ENCODE data around the gene C21orf91. TPM values are rescaled to one million over a fixed set of nuclear protein-coding genes. Genes with fewer than 3 reads are reported as not detected.

Gene C21orf91
- total RNA-seq, 2 experiments from 2014 or later, result 55.9 to 57.1 TPM

DNA sequence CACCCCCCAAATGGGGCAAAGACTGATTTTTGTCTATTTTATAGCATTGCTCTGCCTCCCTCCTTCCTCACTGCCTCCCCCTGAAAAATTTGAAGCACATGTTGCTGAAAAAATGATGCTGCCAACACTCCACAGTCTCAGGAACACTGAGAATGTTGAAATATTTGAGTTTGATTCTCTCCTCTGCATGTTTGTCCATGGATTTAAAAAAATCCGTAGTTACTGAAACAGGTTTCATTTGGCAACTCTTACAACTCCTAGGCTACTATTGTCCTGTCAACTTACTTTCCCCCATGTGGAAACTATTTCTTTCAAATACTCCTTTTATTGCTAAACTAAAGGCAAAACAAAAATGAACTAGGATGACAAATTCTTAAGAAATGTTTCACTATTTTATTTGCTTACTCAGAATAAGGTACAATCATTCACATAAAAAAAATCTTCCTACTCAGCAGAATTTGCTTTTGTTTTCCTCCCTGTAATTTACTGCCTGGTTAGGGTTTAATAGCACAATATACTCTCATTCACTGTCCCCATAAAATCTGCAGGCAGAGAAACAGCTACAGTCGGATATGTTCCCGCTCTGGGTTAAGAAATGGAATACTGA, 50.2 kb downstream of the C21orf91 start:
- peaks cover 16% of the 10 kb centered on the region for H3K36me3 Mint-ChIP-seq (ENCODE audit: low read depth)
- peaks cover 2% of the 10 kb centered on the region for H3K4me1 Mint-ChIP-seq
- no peak for DNase-seq
- CTCF ChIA-PET, result no interaction called here
- no peak overlapping the region for H3K4me3 Mint-ChIP-seq
- no peak overlapping the region for H3K27ac Mint-ChIP-seq
- H3K9me3 Mint-ChIP-seq, result peaks cover 16% of the 10 kb centered on the region
- POLR2A ChIA-PET, result no interaction called here
- no peaks in the 10 kb centered on the region for H3K27me3 Mint-ChIP-seq

DNA sequence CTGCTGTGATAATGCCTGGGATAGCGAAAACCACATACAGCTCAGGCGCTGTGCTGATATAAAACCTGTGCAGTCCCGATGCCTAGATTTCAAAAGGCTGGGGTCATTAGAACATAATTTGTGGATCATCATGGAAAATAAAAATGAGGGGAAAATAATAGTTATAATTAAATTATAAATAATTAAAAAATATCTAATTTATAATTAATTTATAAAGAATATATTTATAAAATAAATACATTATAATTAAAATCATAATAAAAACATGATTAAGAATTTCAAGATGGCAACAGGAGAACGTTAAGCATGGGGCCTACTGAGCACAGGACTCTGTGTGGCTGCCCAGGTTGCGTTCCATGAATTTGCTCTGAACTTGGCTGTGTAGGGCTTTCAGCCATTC, 53.9 kb downstream of the C21orf91 start:
- ChIA-PET POLR2A (no interaction called here), CTCF (no interaction called here)
- no peaks in the 10 kb centered on the region for H3K27me3 Mint-ChIP-seq
- no peak for DNase-seq
- H3K36me3 Mint-ChIP-seq (ENCODE audit: low read depth), result no peaks in the 10 kb centered on the region
- H3K27ac Mint-ChIP-seq, result no peak overlapping the region
- peaks cover 3% of the 10 kb centered on the region for H3K9me3 Mint-ChIP-seq
- no peaks in the 10 kb centered on the region for H3K4me1 Mint-ChIP-seq
- H3K4me3 Mint-ChIP-seq, result no peak overlapping the region

DNA sequence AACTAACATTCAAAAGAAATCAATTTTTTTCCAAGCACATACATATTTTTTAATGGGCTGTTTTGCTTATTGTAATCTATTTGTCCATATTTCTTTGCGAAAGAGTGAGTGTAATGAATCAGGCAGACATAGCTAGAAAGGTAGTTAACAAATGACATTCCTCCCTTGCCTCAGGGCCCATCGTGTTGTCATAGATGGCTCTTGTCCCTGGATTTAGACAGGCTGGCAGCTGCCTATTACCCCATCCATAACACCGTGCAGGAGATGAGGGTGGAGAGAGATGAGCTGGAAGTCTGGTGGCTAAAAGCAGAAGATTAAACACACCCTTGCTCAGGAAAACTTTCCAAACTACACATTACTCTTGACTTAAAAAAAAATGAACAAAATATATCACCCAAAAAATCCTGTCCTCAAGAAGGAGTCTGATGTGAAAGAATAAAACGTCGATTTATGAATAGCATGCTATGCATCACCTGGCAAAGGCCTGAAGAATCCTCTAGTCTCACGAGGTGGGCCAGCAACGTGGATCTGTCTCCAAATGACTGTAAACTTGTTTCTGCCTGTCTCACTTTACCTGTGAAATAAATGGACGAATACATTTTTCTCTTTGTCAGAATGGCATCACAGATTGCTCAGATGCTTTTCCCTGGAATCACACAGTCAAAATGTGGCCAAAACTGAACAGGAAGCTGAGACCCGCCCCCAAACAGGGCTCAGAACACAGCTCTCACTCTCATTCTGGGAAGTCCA, 55.7 kb downstream of the C21orf91 start:
- ChIA-PET CTCF (interaction anchor here (0.7 kb wide), 1 partner anchor 13 kb away, joined by 3 read pairs; no protein-coding TSS in a partner anchor), POLR2A (no interaction called here)
- Mint-ChIP-seq H3K27ac (no peak overlapping the region), H3K4me1 (no peaks in the 10 kb centered on the region), H3K27me3 (no peaks in the 10 kb centered on the region), H3K9me3 (peaks cover 8% of the 10 kb centered on the region), H3K4me3 (no peak overlapping the region), H3K36me3 (ENCODE audit: low read depth) (peaks cover under 1% of the 10 kb centered on the region)
- no peak for DNase-seq

DNA sequence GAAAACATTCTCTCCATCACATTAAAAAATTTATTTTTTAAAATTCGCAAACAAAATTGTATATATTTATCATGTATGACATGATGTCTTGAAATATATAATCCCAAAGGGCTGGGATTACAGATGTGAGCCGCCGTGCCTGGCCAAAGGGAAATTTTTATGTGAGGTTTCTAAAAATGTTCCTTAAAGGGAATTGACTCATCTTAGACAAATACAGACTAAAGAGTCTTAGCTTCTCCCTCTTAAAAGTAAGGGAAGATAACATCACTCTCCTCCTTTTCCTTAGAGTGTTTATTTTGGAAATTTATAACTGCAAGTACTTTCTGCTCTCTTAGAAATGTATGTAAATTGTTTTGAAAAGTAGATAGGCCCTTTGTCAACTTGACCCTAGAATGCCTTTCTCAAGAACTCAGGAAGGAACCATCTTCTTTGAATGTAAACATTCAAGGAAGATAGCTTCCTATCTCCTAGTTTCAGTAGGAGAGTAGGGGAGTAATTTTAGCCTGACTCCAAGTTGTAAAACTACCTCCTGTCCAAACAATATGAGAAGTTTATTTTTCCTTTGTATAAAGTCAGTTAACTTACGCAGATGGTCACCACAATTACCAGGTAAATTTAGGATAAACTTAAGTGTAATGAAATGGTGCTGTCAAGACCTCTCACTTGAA, 59.5 kb downstream of the C21orf91 start:
- ChIA-PET POLR2A (interaction anchor here (1.0 kb wide), 1 partner anchor 21 kb away, joined by 3 read pairs; no protein-coding TSS in a partner anchor), CTCF (no interaction called here)
- Mint-ChIP-seq H3K4me3 (no peak overlapping the region), H3K9me3 (peaks cover 8% of the 10 kb centered on the region), H3K4me1 (no peaks in the 10 kb centered on the region), H3K27ac (no peak overlapping the region), H3K27me3 (no peaks in the 10 kb centered on the region), H3K36me3 (ENCODE audit: low read depth) (peaks cover 2% of the 10 kb centered on the region)
- no peak for DNase-seq

DNA sequence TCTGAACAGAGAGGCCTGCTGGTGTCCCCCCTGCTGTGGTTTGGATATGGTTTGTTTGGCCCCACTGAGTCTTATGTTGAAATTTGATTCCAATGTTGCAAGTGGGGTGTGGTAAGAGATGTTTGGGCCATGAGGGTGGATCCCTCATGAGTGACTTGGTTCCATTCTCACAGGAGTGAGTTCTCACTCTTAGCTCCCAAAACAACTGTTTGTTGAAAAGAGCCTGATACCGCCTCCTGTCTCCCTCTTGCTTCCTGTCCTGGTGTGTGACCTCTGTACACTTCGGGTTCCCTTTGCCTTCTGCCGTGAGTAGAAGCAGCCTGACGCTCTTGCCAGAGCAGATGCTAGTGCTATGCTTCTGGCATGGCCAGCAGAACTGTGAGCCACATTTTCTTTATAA, 60.5 kb downstream of the C21orf91 start:
- POLR2A ChIA-PET, result no interaction called here
- H3K27ac Mint-ChIP-seq, result no peak overlapping the region
- no peaks in the 10 kb centered on the region for H3K4me1 Mint-ChIP-seq
- no peak for DNase-seq
- H3K27me3 Mint-ChIP-seq, result no peaks in the 10 kb centered on the region
- H3K36me3 Mint-ChIP-seq (ENCODE audit: low read depth), result peaks cover 2% of the 10 kb centered on the region
- no peak overlapping the region for H3K4me3 Mint-ChIP-seq
- H3K9me3 Mint-ChIP-seq, result peaks cover 8% of the 10 kb centered on the region
- CTCF ChIA-PET, result no interaction called here

DNA sequence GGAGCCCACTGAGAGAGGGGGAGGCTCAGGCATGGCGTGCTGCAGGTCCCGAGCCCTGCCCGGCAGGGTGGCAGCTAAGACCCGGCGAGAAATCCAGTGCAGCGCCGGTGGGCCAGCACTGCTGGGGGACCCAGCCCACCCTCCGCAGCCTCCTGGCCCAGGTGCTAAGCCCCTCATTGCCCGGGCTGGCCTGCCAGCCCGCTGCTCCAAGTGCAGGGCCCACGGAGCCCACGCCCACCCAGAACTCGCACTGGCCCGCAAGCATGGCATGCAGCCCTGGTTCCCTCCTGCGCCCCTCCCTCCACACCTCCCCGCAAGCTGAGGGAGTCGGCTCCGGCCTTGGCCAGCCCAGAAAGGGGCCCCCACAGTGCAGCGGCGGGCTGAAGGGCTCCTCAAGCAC, 61.5 kb downstream of the C21orf91 start:
- CTCF ChIA-PET, result no interaction called here

DNA sequence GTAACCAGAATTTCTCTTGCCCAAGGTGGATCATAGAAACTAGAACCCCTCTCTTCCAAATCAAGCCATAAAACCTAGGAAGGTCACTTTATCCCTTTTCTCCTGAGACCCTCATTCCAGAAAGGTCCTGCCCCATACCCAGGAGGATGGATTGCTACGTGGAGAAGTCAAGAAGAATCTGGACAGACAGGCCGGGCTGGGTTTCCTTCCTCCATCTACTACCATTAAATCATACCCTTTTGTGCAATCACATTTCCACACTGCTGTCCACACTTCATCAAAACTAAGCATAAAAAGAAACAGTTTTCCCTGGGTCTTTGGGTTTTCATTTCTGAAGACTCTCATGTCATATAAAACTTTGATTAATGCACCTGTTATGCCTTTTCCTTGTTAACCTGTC, 65.4 kb downstream of the C21orf91 start:
- H3K4me1 Mint-ChIP-seq, result no peaks in the 10 kb centered on the region
- H3K27ac Mint-ChIP-seq, result no peak overlapping the region
- POLR2A ChIA-PET, result no interaction called here
- no peaks in the 10 kb centered on the region for H3K27me3 Mint-ChIP-seq
- H3K4me3 Mint-ChIP-seq, result no peak overlapping the region
- H3K9me3 Mint-ChIP-seq, result peaks cover 6% of the 10 kb centered on the region
- H3K36me3 Mint-ChIP-seq (ENCODE audit: low read depth), result peaks cover 2% of the 10 kb centered on the region
- CTCF ChIA-PET, result no interaction called here
- DNase-seq, result no peak

More for the DNA sequence above, 61.5 kb downstream of the C21orf91 start:
- no peak for DNase-seq
- Mint-ChIP-seq H3K36me3 (ENCODE audit: low read depth) (peaks cover 2% of the 10 kb centered on the region), H3K4me3 (no peak overlapping the region), H3K4me1 (no peaks in the 10 kb centered on the region), H3K27me3 (no peaks in the 10 kb centered on the region), H3K9me3 (peaks cover 8% of the 10 kb centered on the region), H3K27ac (no peak overlapping the region)
- POLR2A ChIA-PET, result no interaction called here

DNA sequence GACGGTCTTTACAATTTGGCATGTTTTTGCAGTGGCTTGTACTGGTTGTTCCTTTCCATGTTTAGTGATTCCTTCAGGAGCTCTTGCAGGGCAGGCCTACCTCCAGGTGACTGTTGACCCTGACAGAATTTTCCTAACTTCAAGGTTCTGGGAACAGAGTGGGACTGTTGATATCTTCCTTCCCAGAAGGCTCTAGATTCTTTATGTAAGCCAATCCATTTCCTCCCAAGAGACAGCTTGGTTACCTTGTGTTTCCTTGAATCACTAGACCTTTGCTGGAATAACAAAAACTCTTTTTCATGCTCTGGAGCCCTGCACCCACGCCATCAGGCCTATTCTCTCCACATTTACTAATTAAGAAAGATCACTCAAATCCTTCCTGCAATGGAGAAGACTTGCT, 67.0 kb downstream of the C21orf91 start:
- no peak overlapping the region for H3K4me3 Mint-ChIP-seq
- no peak overlapping the region for H3K27ac Mint-ChIP-seq
- CTCF ChIA-PET, result no interaction called here
- no peaks in the 10 kb centered on the region for H3K4me1 Mint-ChIP-seq
- H3K36me3 Mint-ChIP-seq (ENCODE audit: low read depth), result no peaks in the 10 kb centered on the region
- no peak for DNase-seq
- H3K9me3 Mint-ChIP-seq, result peaks cover 2% of the 10 kb centered on the region
- H3K27me3 Mint-ChIP-seq, result no peaks in the 10 kb centered on the region
- POLR2A ChIA-PET, result no interaction called here

DNA sequence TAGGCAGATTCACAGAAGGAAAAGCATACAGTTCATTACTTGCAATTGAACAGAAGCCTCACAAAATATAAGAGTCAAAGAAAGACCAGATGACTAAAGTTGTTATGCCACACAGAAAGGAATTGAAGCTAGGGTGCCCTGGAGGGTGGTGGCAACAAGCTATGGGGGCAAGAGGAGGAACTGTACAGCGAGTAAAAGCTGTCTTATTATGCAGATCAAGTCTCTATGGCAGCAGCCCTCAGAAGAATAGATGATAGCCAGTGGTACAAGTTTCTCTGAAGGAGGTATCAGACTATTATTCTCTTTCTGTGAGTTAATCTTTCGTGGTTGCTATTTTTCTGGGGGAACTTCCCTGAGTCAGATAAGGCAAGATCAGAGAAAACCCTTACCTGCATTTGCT, 72.2 kb downstream of the C21orf91 start:
- Mint-ChIP-seq H3K36me3 (ENCODE audit: low read depth) (peaks cover 5% of the 10 kb centered on the region), H3K9me3 (peaks cover 7% of the 10 kb centered on the region), H3K4me3 (no peak overlapping the region), H3K27me3 (no peaks in the 10 kb centered on the region), H3K27ac (no peak overlapping the region), H3K4me1 (no peaks in the 10 kb centered on the region)
- ChIA-PET POLR2A (no interaction called here), CTCF (no interaction called here)
- DNase-seq, result no peak

DNA sequence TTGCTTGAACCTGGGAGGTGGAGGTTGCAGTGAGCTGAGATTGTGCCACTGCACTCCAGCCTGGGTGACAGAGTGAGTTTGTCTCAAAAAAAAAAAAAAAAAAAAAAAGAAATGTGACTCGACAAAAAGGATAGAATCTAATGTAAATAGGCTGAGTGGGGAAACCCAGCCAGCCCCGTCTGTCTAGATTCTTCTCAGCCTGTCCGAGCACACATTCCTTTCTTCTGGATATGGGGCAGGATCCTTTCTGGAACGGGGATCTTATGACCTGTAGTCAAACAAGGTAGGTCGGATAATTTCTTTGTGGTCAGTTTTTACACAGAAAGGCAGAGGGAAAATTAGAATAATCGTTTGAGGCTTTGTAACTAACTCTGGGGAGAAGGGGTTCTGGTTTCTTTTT, 74.1 kb downstream of the C21orf91 start:
- Mint-ChIP-seq H3K27ac (no peak overlapping the region), H3K36me3 (ENCODE audit: low read depth) (peaks cover 5% of the 10 kb centered on the region), H3K27me3 (no peaks in the 10 kb centered on the region), H3K9me3 (peaks cover 7% of the 10 kb centered on the region), H3K4me3 (no peak overlapping the region), H3K4me1 (no peaks in the 10 kb centered on the region)
- CTCF ChIA-PET, result interaction anchor here (0.7 kb wide), 1 partner anchor 103 kb away, joined by 4 read pairs; no protein-coding TSS in a partner anchor
- POLR2A ChIA-PET, result no interaction called here
- DNase-seq, result no peak

DNA sequence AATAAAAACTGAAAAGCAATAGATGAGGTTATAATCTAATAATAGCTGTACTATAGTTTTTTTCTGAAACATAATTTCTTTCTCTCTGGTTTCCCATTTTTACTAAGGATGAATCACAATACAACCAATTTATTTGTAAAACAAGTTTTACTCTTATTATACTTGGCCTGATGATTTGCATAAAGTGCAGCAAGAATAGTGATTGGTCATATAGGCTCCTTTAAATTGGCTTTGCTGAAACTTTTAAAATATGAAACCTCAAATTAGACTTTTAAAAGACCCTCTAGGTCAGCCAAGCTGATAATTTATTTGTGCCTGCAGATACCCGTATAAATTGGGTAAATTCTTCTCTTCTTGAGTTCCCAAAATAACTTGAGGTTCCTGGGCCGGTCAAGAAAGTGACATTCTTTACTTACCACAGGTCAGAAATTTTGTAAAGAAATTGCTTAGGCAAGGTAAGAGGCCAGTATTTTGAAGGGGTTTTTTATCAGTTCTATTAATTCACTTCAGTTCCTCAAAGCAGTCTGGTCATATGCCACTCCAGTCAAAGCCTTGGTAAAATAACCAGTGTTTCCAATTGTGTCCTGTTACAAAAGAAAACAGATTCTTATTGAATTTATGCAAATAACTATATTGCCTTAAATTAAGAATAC, 76.1 kb downstream of the C21orf91 start:
- Mint-ChIP-seq H3K4me3 (no peak overlapping the region), H3K36me3 (ENCODE audit: low read depth) (peaks cover 5% of the 10 kb centered on the region), H3K27ac (no peak overlapping the region), H3K9me3 (peaks cover 7% of the 10 kb centered on the region), H3K4me1 (no peaks in the 10 kb centered on the region), H3K27me3 (no peaks in the 10 kb centered on the region)
- no peak for DNase-seq
- CTCF ChIA-PET, result no interaction called here
- POLR2A ChIA-PET, result no interaction called here

DNA sequence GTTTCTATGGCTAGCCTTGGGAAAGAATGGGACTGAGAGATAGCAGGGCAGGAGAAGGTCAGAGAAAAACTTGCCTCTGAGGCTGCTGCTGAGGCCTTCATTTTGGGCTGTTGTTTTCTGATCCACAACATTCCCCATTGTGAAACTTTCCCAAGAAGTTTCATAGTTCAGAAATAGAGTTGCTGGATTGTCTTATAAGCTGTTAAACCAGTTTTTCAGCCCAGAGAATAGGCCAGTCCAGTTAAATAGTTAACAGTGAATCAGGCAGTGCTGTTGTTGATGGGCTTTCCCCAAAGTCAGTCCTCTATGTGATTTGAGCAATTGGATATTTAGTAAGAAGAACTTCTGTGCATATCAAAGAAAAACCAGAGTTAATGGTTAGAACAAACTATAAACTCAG, 77.0 kb downstream of the C21orf91 start:
- H3K36me3 Mint-ChIP-seq (ENCODE audit: low read depth), result peaks cover 5% of the 10 kb centered on the region
- no peak overlapping the region for H3K4me3 Mint-ChIP-seq
- H3K27me3 Mint-ChIP-seq, result no peaks in the 10 kb centered on the region
- H3K9me3 Mint-ChIP-seq, result peaks cover 7% of the 10 kb centered on the region
- no peak for DNase-seq
- POLR2A ChIA-PET, result no interaction called here
- CTCF ChIA-PET, result no interaction called here
- H3K27ac Mint-ChIP-seq, result no peak overlapping the region
- no peaks in the 10 kb centered on the region for H3K4me1 Mint-ChIP-seq
